ENCODE data around the gene TBL1Y.

DNA sequence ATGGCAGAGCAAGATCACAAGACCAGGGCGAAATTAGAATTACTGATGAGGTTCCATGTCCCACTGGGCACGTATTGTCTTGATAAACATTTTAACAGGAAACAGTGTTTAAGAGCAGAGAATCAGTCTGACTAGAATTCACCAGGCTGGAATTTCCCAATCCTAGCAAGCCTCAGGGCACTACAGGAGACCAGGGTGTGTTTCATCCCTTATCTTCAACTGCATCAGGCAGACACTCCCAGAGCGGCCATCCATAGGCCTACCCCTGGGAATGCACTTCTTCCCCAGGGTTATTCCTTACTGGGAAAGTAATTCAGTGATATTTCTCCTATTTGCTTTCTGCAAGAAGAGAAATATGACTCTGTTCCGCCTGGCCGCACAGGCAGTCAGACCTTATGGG lies 205.4 kb downstream of the TBL1Y start:
- TF ChIP-seq, protein P1, sequence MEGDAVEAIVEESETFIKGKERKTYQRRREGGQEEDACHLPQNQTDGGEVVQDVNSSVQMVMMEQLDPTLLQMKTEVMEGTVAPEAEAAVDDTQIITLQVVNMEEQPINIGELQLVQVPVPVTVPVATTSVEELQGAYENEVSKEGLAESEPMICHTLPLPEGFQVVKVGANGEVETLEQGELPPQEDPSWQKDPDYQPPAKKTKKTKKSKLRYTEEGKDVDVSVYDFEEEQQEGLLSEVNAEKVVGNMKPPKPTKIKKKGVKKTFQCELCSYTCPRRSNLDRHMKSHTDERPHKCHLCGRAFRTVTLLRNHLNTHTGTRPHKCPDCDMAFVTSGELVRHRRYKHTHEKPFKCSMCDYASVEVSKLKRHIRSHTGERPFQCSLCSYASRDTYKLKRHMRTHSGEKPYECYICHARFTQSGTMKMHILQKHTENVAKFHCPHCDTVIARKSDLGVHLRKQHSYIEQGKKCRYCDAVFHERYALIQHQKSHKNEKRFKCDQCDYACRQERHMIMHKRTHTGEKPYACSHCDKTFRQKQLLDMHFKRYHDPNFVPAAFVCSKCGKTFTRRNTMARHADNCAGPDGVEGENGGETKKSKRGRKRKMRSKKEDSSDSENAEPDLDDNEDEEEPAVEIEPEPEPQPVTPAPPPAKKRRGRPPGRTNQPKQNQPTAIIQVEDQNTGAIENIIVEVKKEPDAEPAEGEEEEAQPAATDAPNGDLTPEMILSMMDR (IDR thresholded peaks at IDR 0.05; ENCODE audit: insufficient read depth, low read depth, low read length) = no peak
- TF ChIP-seq EZH2 (IDR thresholded peaks at IDR 0.05; ENCODE audit: insufficient read depth, low read length) = no peak

Data from astrocyte (in vitro differentiated cells and primary cell).